LoVo (cell line): Measurements from ENCODE around the gene SMG9.

ENCODE experiments used
- DNase-seq: peaks from one replicate; pipeline ENCODE4 v3.0.0-alpha.2; 2016; ENCODE audit warnings: low spot score

SMG9 gene

GRCh38 chr19:43752287-43752875, 2.4 kb downstream of the SMG9 start:
- DNase-seq = no peak

- DNase-seq = no peak
Measured at GRCh38 chr19:43751466-43752220, 3.1 kb downstream of the SMG9 start.

GRCh38 chr19:43749898-43750297, 4.9 kb downstream of the SMG9 start:
- DNase-seq = no peak

- no peak for DNase-seq
Measured at GRCh38 chr19:43749152-43749551, 5.6 kb downstream of the SMG9 start.

- DNase-seq = no peak
Measured at GRCh38 chr19:43748685-43749084, 6.1 kb downstream of the SMG9 start.

- no peak for DNase-seq
Measured at GRCh38 chr19:43748205-43748594, 6.6 kb downstream of the SMG9 start.

- DNase-seq = no peak
Measured at GRCh38 chr19:43747557-43748204, 7.1 kb downstream of the SMG9 start.

- DNase-seq = no peak
Measured at GRCh38 chr19:43743059-43743458, 11.7 kb downstream of the SMG9 start.

GRCh38 chr19:43741075-43741825, 13.5 kb downstream of the SMG9 start:
- DNase-seq = no peak

GRCh38 chr19:43739439-43740235, 15.1 kb downstream of the SMG9 start:
- DNase-seq = peak; percentile 86

GRCh38 chr19:43738780-43739211, 16.0 kb downstream of the SMG9 start:
- peak; percentile 50 for DNase-seq

- DNase-seq = no peak
Measured at GRCh38 chr19:43735957-43736356, 18.8 kb downstream of the SMG9 start.

GRCh38 chr19:43735013-43735412, 19.7 kb downstream of the SMG9 start:
- no peak for DNase-seq

- DNase-seq = no peak
Measured at GRCh38 chr19:43731846-43732245, 22.9 kb downstream of the SMG9 start.

- DNase-seq = no peak
Measured at GRCh38 chr19:43731346-43731745, 23.4 kb downstream of the SMG9 start.

- DNase-seq = no peak
Measured at GRCh38 chr19:43729919-43730318, 24.8 kb downstream of the SMG9 start.

GRCh38 chr19:43727593-43727853, 27.2 kb downstream of the SMG9 start:
- no peak for DNase-seq

GRCh38 chr19:43726736-43727592, 27.8 kb downstream of the SMG9 start:
- no peak for DNase-seq

GRCh38 chr19:43725468-43725867, 29.3 kb downstream of the SMG9 start:
- DNase-seq = no peak

GRCh38 chr19:43724896-43725295, 29.9 kb downstream of the SMG9 start:
- DNase-seq = no peak

GRCh38 chr19:43723588-43723987, 31.2 kb downstream of the SMG9 start:
- no peak for DNase-seq
